ENCODE data around the gene FAM89A. TPM values are rescaled to one million over a fixed set of nuclear protein-coding genes. Genes with fewer than 3 reads are reported as not detected.
A peak's percentile ranks its signal among the peaks of the same experiment; 100 is the strongest.

Gene FAM89A
- total RNA-seq, 3 donors from 2014 or later (not counting 1 experiment from before 2014, with no cell fraction given): 1.4 to 2.5 (median 2.0) TPM

DNA sequence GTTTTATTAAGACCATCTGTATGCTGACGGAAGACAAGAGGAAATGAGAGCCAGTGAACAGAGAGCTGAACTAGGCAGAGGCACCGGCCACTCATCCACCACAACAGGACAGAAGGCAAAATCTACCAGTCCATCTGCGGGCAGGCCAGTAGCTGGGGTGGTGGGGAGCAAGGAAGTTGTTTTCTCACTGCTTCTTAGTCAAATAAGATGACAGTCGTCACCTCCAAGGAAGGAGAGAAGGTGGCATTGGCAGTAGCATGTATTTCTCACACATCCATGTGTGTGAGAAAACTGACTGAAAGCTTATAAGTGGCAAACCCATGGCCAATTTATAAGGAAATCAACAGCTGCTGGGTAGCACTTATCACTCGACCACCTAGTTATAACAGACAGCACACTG, 69.6 kb downstream of the FAM89A start:
- Histone ChIP-seq H3K27ac (ENCODE audit: low read length) (peak overlapping the region; percentile 54), H3K9me3 (ENCODE audit: control insufficient read depth, insufficient read depth, low read length) (no peaks in the 10 kb centered on the region), H3K27me3 (ENCODE audit: control insufficient read depth, insufficient read depth, low read length) (no peaks in the 10 kb centered on the region), H3K4me3 (ENCODE audit: low read length) (no peak overlapping the region), H3K4me1 (ENCODE audit: control insufficient read depth, insufficient read depth, low read length) (peaks cover 30% of the 10 kb centered on the region), H3K36me3 (ENCODE audit: control insufficient read depth, insufficient read depth, low read length) (peaks cover 7% of the 10 kb centered on the region)
- H3K36me3 Mint-ChIP-seq: no peaks in the 10 kb centered on the region
- WGBS (ENCODE audit: insufficient coverage): 42% methylated on average over 5 of the region's 5 CpGs
- H3K27ac Mint-ChIP-seq: peak overlapping the region; percentile 89 to 90
- no peak for TF ChIP-seq CTCF (IDR thresholded peaks at IDR 0.05)
- H3K27me3 Mint-ChIP-seq (ENCODE audit: low read depth in 2 of 2): no peaks in the 10 kb centered on the region
- peak in 1 of 2 donors; percentile 11 for DNase-seq
- peaks cover 57 to 59% of the 10 kb centered on the region in 2 donors for H3K4me1 Mint-ChIP-seq
- no peaks in the 10 kb centered on the region for H3K9me3 Mint-ChIP-seq
- intact Hi-C loops (cut with micrococcal nuclease): loop anchor here (2.0 kb wide), 1 partner anchor 54 kb away; no protein-coding TSS in a partner anchor
- ATAC-seq: peak; percentile 60 to 74 (median 62)
- peak overlapping the region; percentile 65 for H3K4me3 Mint-ChIP-seq

Other genes with a start within 250 kb of the FAM89A start
- 1 to 10 TPM; 2.4 to 3.2 (median 3.1) TPM for gene C1orf198, start 171.7 kb downstream of the FAM89A start, total RNA-seq
- gene TTC13, start 61.4 kb downstream of the FAM89A start, total RNA-seq: 10 to 100 TPM; 72.4 to 90.1 (median 80.4) TPM
- 1 to 10 TPM; 7.2 to 7.6 (median 7.3) TPM for gene ARV1, start 61.2 kb downstream of the FAM89A start, total RNA-seq
- not detected for gene TRIM67, start 121.8 kb upstream of the FAM89A start, total RNA-seq
- 10 to 100 TPM; 20.5 to 29.3 (median 23.1) TPM for gene GNPAT, start 201.0 kb upstream of the FAM89A start, total RNA-seq